A673 (cell line): ENCODE results near the gene GRN. TPM values are rescaled to one million over a fixed set of nuclear protein-coding genes. Genes with fewer than 3 reads are reported as not detected.
"Not testable (repeated sequence)": the region's sequence is repeated elsewhere in the genome, so short reads cannot be mapped to it uniquely, and the experiment has no call there.

Experiments
- BruUV-seq: library from RNA; stranded (reverse); fragments of 400-500 nt; replicated peaks from 2 replicates; lab custom pipeline; 2021; lab: Mats Ljungman, UMichigan
- CTCF ChIA-PET: fragments of 300-600 bp; sonication (Branson Sonifier 250); formaldehyde crosslinking; loops from one replicate; lab custom pipeline; 2022; ENCODE audit warnings: antibody characterized with exemption; lab: Charles Lee
- POLR2A ChIA-PET: fragments of 300-600 bp; sonication (Branson Sonifier 250); formaldehyde crosslinking; loops from one replicate; lab custom pipeline; 2022; ENCODE audit warnings: antibody characterized with exemption; ENCODE audit not compliant: low non-redundant PET; lab: Charles Lee
- DNase-seq: peaks from one replicate; pipeline ENCODE4 v3.0.0-alpha.2; 2015; ENCODE audit warnings: low spot score
- H3K27ac ChIP-seq: fragments of 200-600 bp; sonication (generic); 2 replicates; pipeline ENCODE4 v1.5.1; 2016; ENCODE audit warnings: mixed run types, low read depth, mild to moderate bottlenecking, mixed read lengths, antibody characterized with exemption, low read length; ENCODE audit not compliant: poor library complexity, severe bottlenecking
- H3K27me3 ChIP-seq: fragments of 200-600 bp; sonication (generic); replicated peaks from 2 replicates; pipeline ENCODE4 v1.6.1; 2017; ENCODE audit warnings: mixed run types, low read depth, mild to moderate bottlenecking, mixed read lengths, antibody characterized with exemption, low read length; ENCODE audit not compliant: insufficient read depth, poor library complexity
- H3K36me3 ChIP-seq: fragments of 200-600 bp; sonication (generic); 2 replicates; pipeline ENCODE4 v1.6.1; 2016; ENCODE audit warnings: mixed run types, mild to moderate bottlenecking, mixed read lengths, antibody characterized with exemption, low read length; ENCODE audit not compliant: insufficient read depth, poor library complexity, severe bottlenecking
- H3K4me1 ChIP-seq: fragments of 200-600 bp; sonication (generic); 2 replicates; pipeline ENCODE4 v1.6.1; 2017; ENCODE audit warnings: mixed run types, mild to moderate bottlenecking, mixed read lengths, antibody characterized with exemption, low read length; ENCODE audit not compliant: insufficient read depth, poor library complexity, severe bottlenecking
- H3K4me3 ChIP-seq: fragments of 200-600 bp; sonication (generic); 2 replicates; pipeline ENCODE4 v1.5.1; 2016; ENCODE audit warnings: low read depth, mixed run types, mild to moderate bottlenecking, mixed read lengths, low read length; ENCODE audit not compliant: poor library complexity, severe bottlenecking
- H3K9me3 ChIP-seq: fragments of 200-600 bp; sonication (generic); 2 replicates; pipeline ENCODE4 v1.6.1; 2016; ENCODE audit warnings: mixed run types, low read depth, mild to moderate bottlenecking, mixed read lengths, antibody characterized with exemption, low read length; ENCODE audit not compliant: poor library complexity, severe bottlenecking
- CTCF ChIP-seq: fragments of 300-800, 200-600 bp; sonication (generic); conservative IDR thresholded peaks from 2 replicates; pipeline ENCODE4 v1.5.1; 2017; ENCODE audit warnings: low read depth, mild to moderate bottlenecking, antibody characterized with exemption, low read length, moderate library complexity, mixed read lengths
- EZH2 ChIP-seq: fragments of 200-600 bp; sonication (generic); IDR thresholded peaks from 2 replicates; pipeline ENCODE4 v1.6.1; 2017; ENCODE audit warnings: borderline replicate concordance, low read depth, mild to moderate bottlenecking, mixed read lengths, antibody characterized with exemption, low read length; ENCODE audit not compliant: poor library complexity, severe bottlenecking
- intact Hi-C: fragments of 100-400 bp; cut with micrococcal nuclease; formaldehyde crosslinking; loops from one replicate; pipeline ENCODE4 v1.10.0; 2022; ENCODE audit not compliant: unreplicated experiment
- total RNA-seq: library from RNA; stranded (reverse); gene quantifications from 2 replicates; pipeline ENCODE4 v1.2.3, GENCODE V29; 2021

GRN gene
- total RNA-seq, 1 experiment from 2014 or later, result 50.4 TPM

- CTCF ChIA-PET, result no interaction called here
- DNase-seq, result no peak
- intact Hi-C loops, result no loop called here
- Histone ChIP-seq H3K9me3 (no peaks in the 10 kb centered on the region), H3K27me3 (no peaks in the 10 kb centered on the region), H3K4me1 (peaks cover 4% of the 10 kb centered on the region), H3K4me3 (no peak overlapping the region), H3K36me3 (no peaks in the 10 kb centered on the region), H3K27ac (no peak overlapping the region)
- POLR2A ChIA-PET, result no interaction called here
- BruUV-seq, result no TSS peak
- TF ChIP-seq CTCF, result no peak
- TF ChIP-seq EZH2, result no peak
Measured at GRCh38 chr17:44367231-44367979, 22.3 kb downstream of the GRN start.

- H3K36me3 ChIP-seq, intact Hi-C loops, H3K4me3 ChIP-seq, H3K4me1 ChIP-seq, H3K9me3 ChIP-seq, H3K27ac ChIP-seq, H3K27me3 ChIP-seq, DNase-seq, CTCF ChIA-PET, BruUV-seq, POLR2A ChIA-PET: not testable (repeated sequence)
Measured at GRCh38 chr17:44368391-44369243, 23.5 kb downstream of the GRN start.

- H3K27me3 ChIP-seq, intact Hi-C loops, H3K4me1 ChIP-seq, DNase-seq, BruUV-seq, H3K36me3 ChIP-seq, H3K9me3 ChIP-seq, H3K27ac ChIP-seq, POLR2A ChIA-PET, H3K4me3 ChIP-seq, CTCF ChIA-PET: not testable (repeated sequence)
Measured at GRCh38 chr17:44369414-44370023, 24.4 kb downstream of the GRN start.

- no peaks in the 10 kb centered on the region for H3K4me1 ChIP-seq
- BruUV-seq, result no TSS peak
- no peaks in the 10 kb centered on the region for H3K36me3 ChIP-seq
- no peaks in the 10 kb centered on the region for H3K27me3 ChIP-seq
- H3K9me3 ChIP-seq, result no peaks in the 10 kb centered on the region
- CTCF ChIA-PET, result no interaction called here
- no peak overlapping the region for H3K27ac ChIP-seq
- no peak for DNase-seq
- no peak for TF ChIP-seq EZH2
- no peak for TF ChIP-seq CTCF
- intact Hi-C loops, result no loop called here
- POLR2A ChIA-PET, result no interaction called here
- H3K4me3 ChIP-seq, result no peak overlapping the region
Measured at GRCh38 chr17:44372036-44372435, 26.9 kb downstream of the GRN start.
